Naive thymus-derived CD4-positive, alpha-beta T cell (primary cell): ENCODE measurements around the gene CTXND1. TPM values are rescaled to one million over a fixed set of nuclear protein-coding genes. Genes with fewer than 3 reads are reported as not detected.

Experiments
- ATAC-seq: fragments of 150-1000 bp; cut with Tn5 transposase; 2 replicates; pipeline ENCODE4 v1.10.0; 2021; ENCODE audit warnings: mild to moderate bottlenecking, moderate library complexity
- CTCF ChIA-PET: fragments of 350-600 bp; sonication (Branson Sonifier 250); formaldehyde crosslinking; loops from one replicate; lab custom pipeline; 2021; ENCODE audit warnings: antibody characterized with exemption; lab: Charles Lee
- POLR2A ChIA-PET: fragments of 350-600 bp; sonication (Branson Sonifier 250); formaldehyde crosslinking; loops from one replicate; lab custom pipeline; 2021; ENCODE audit warnings: antibody characterized with exemption, inconsistent platforms; lab: Charles Lee
- DNase-seq, 9 donors: peaks; one replicate each; pipeline versions ENCODE4 v3.0.0 to v3.0.0-alpha.2; 2020 to 2022; ENCODE audit warnings: mixed read lengths in 1 of 9
- H3K27ac ChIP-seq: one replicate; pipeline ENCODE4 v1.7.0; 2013; ENCODE audit warnings: mild to moderate bottlenecking, low read depth, low read length, moderate library complexity
- H3K27me3 ChIP-seq, 2 donors: one replicate each; pipeline ENCODE4 v1.7.0; 2013; ENCODE audit warnings: low read length in 2 of 2, mild to moderate bottlenecking in 2 of 2, moderate library complexity in 2 of 2; ENCODE audit not compliant: control insufficient read depth in 2 of 2, insufficient read depth in 2 of 2
- H3K36me3 ChIP-seq, 3 experiments: 1 replicate in 2 of 3; 2 replicates in 1 of 3; pipeline ENCODE4 v1.7.0; 2013; ENCODE audit warnings: low read length in 3 of 3, mild to moderate bottlenecking in 3 of 3, moderate library complexity in 1 of 3; ENCODE audit not compliant: insufficient read depth in 3 of 3, control insufficient read depth in 2 of 3
- H3K4me1 ChIP-seq, 2 donors: one replicate each; pipeline ENCODE4 v1.7.0; 2013; ENCODE audit warnings: low read length in 2 of 2, mild to moderate bottlenecking in 2 of 2, moderate library complexity in 1 of 2; ENCODE audit not compliant: control insufficient read depth in 2 of 2, insufficient read depth in 2 of 2
- H3K4me3 ChIP-seq: 2 replicates; pipeline ENCODE4 v1.7.0; 2013; ENCODE audit warnings: mild to moderate bottlenecking, low read length
- H3K9me3 ChIP-seq, 3 experiments: 1 replicate in 2 of 3; 2 replicates in 1 of 3; pipeline ENCODE4 v1.7.0; 2013; ENCODE audit warnings: low read length in 3 of 3; ENCODE audit not compliant: control insufficient read depth in 2 of 3
- H3K27ac Mint-ChIP-seq, 9 donors: one replicate each; pipeline ENCODE4 v1.8.0; 2020 to 2022; ENCODE audit warnings: mixed read lengths in 9 of 9, mild to moderate bottlenecking in 8 of 9, moderate library complexity in 5 of 9, inconsistent platforms in 2 of 9
- H3K27me3 Mint-ChIP-seq, 5 donors: one replicate each; pipeline ENCODE4 v1.8.0; 2021 to 2022; ENCODE audit warnings: mixed read lengths in 5 of 5, mild to moderate bottlenecking in 1 of 5
- H3K36me3 Mint-ChIP-seq, 5 donors: one replicate each; pipeline ENCODE4 v1.8.0; 2020 to 2022; ENCODE audit warnings: mixed read lengths in 5 of 5, mild to moderate bottlenecking in 3 of 5, inconsistent platforms in 1 of 5
- H3K4me1 Mint-ChIP-seq, 7 donors: one replicate each; pipeline ENCODE4 v1.8.0; 2020 to 2022; ENCODE audit warnings: mixed read lengths in 7 of 7, mild to moderate bottlenecking in 3 of 7, inconsistent platforms in 1 of 7
- H3K4me3 Mint-ChIP-seq, 10 donors: one replicate each; pipeline ENCODE4 v1.8.0; 2020 to 2022; ENCODE audit warnings: mild to moderate bottlenecking in 10 of 10, mixed read lengths in 10 of 10, moderate library complexity in 6 of 10, inconsistent platforms in 2 of 10
- H3K9me3 Mint-ChIP-seq, 11 donors: one replicate each; pipeline ENCODE4 v1.8.0; 2020 to 2022; ENCODE audit warnings: mixed read lengths in 11 of 11, mild to moderate bottlenecking in 4 of 11, inconsistent platforms in 1 of 11, moderate library complexity in 1 of 11
- intact Hi-C, 2 donors: fragments of 100-400 bp; cut with micrococcal nuclease; formaldehyde crosslinking; loops; one replicate each; pipeline ENCODE4 v1.15.1; 2023
- polyA plus RNA-seq, 2 donors: library from polyadenylated mRNA; unstranded; fragments of 300-500 nt; fragmentation: Illumina TruSeq; gene quantifications; one replicate each; pipeline ENCODE4 v1.2.3, GENCODE V29; 2021
- total RNA-seq, 6 experiments: library from RNA in 5 of 6; stranded (reverse) in 5 of 6; gene quantifications; 1 replicate in 5 of 6; 2 replicates in 1 of 6; pipeline ENCODE4 v1.2.3 and lab custom pipeline; 2021 to 2026

Gene CTXND1
- total and polyA plus RNA-seq, 7 experiments from 2014 or later = not detected

DNA sequence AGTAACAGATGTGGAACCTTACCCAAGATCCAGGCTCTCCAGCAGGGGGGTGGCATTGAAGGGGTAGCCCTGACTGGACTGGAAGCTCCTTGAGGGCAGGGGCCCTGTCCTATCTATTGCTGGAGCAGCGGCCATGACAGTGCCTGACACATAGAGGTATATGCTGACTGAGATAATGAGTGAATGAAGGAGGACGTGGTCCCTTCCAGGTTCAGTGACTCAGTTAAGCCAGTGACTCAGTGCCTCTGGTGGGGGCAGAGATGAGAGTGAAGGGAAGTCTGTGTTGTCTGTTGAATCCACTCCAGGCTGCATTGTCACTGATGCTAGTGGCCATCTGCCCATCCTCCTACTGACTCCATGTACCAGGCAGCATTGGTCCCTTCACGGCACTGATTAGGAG, 13.0 kb upstream of the CTXND1 start:
- Histone ChIP-seq H3K9me3 (no peaks in the 10 kb centered on the region), H3K27me3 (no peaks in the 10 kb centered on the region), H3K4me3 (no peak overlapping the region), H3K4me1 (no peaks in the 10 kb centered on the region), H3K36me3 (no peaks in the 10 kb centered on the region), H3K27ac (no peak overlapping the region)
- no peak for ATAC-seq
- no peaks in the 10 kb centered on the region for H3K36me3 Mint-ChIP-seq
- H3K27me3 Mint-ChIP-seq = peaks cover 6 to 53% (median 47%) of the 10 kb centered on the region in 5 donors
- ChIA-PET POLR2A (no interaction called here), CTCF (no interaction called here)
- no peak overlapping the region for H3K4me3 Mint-ChIP-seq
- intact Hi-C loops = no loop called here
- H3K9me3 Mint-ChIP-seq = peaks cover 0 to 6% (median 0%) of the 10 kb centered on the region in 11 donors
- no peak for DNase-seq
- H3K4me1 Mint-ChIP-seq = no peaks in the 10 kb centered on the region
- no peak overlapping the region for H3K27ac Mint-ChIP-seq

DNA sequence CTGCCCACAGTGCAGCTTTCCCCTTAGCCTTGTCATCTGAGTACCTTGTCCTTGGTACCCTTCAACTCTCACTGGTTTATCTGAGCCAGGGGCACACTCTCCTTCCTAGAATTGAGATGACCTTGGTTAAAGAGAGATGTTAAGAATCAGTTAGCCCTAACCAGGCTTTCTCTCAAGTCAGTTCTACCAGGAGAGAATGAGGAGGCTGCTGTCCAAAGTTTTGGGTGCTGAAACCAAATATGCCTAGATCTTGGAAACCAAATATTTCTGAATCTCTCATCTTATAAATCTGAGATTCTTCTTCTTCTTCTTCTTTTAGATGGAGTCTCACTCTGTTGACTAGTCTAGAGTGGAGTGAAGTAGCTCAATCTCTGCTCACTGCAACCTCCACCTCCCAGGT, 12.0 kb upstream of the CTXND1 start:
- no peaks in the 10 kb centered on the region for H3K36me3 ChIP-seq
- H3K4me3 Mint-ChIP-seq = no peak overlapping the region
- intact Hi-C loops = no loop called here
- DNase-seq (no peak), ATAC-seq (no peak)
- no peaks in the 10 kb centered on the region for H3K36me3 Mint-ChIP-seq
- peaks cover 0 to 6% (median 3%) of the 10 kb centered on the region in 11 donors for H3K9me3 Mint-ChIP-seq
- H3K9me3 ChIP-seq = no peaks in the 10 kb centered on the region
- H3K27ac Mint-ChIP-seq = no peak overlapping the region
- CTCF ChIA-PET = no interaction called here
- no peak overlapping the region for H3K27ac ChIP-seq
- H3K4me3 ChIP-seq = no peak overlapping the region
- H3K4me1 ChIP-seq = no peaks in the 10 kb centered on the region
- no peaks in the 10 kb centered on the region for H3K4me1 Mint-ChIP-seq
- POLR2A ChIA-PET = no interaction called here
- no peaks in the 10 kb centered on the region for H3K27me3 ChIP-seq
- H3K27me3 Mint-ChIP-seq = peaks cover 14 to 56% (median 54%) of the 10 kb centered on the region in 5 donors

DNA sequence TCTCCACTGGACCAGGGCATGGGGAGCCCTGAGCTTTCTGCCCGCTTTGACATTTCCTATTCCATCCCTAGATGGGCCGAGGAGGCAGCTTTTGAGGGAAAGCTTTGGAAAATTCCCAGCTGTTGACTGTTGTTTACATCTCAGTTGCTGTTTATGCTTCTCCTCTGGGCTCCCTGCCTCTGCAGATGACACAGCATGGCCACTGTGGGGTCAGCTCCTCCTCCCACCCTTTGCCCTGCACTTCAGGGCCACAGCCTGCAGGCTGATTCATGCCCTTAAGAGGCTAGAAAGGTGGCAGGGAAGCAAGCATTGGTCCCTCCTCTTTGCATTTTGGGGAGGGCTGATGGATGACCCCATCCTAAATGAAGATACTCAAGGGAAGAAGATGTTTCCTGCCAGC, 8.5 kb upstream of the CTXND1 start:
- Histone ChIP-seq H3K36me3 (no peaks in the 10 kb centered on the region), H3K27me3 (no peaks in the 10 kb centered on the region), H3K9me3 (no peaks in the 10 kb centered on the region), H3K4me1 (no peaks in the 10 kb centered on the region), H3K4me3 (no peak overlapping the region), H3K27ac (no peak overlapping the region)
- DNase-seq (no peak), ATAC-seq (no peak)
- Mint-ChIP-seq H3K9me3 (peaks cover 0 to 6% (median 3%) of the 10 kb centered on the region in 11 donors), H3K4me3 (no peak overlapping the region), H3K27me3 (peaks cover 25 to 57% (median 50%) of the 10 kb centered on the region in 5 donors), H3K36me3 (no peaks in the 10 kb centered on the region), H3K27ac (no peak overlapping the region), H3K4me1 (no peaks in the 10 kb centered on the region)
- intact Hi-C loops = no loop called here
- ChIA-PET CTCF (no interaction called here), POLR2A (no interaction called here)

DNA sequence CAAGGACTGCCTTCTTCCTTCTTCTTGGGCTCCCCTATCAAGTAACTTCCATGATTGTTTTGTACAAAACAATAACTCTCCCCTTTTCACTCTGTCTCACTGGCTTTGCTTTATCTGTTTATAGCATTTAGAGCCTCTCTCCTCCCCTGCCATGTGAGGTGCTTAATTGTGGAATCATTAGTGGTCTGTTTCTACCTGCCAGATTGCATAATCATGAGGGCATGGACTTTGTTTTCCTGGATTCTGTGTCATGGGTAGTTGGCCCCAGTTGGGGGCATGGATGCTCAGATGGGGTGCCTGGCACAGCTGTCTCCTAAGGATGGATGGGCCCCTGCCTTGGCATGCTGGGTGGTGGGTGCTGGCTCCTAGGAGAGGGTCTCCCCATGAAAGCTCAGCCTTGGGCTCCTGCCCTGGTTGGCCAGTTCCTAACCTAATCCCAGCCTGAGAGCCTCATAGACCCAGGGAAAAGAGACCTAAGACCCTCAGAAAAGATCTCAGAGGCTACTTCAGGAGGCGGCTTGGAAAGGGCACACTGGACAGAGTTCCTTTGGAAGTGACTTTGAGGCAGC, 8.0 kb upstream of the CTXND1 start:
- no peaks in the 10 kb centered on the region for H3K27me3 ChIP-seq
- H3K27ac ChIP-seq = no peak overlapping the region
- Mint-ChIP-seq H3K4me1 (no peaks in the 10 kb centered on the region), H3K27me3 (peaks cover 29 to 62% (median 53%) of the 10 kb centered on the region in 5 donors), H3K4me3 (no peak overlapping the region), H3K36me3 (no peaks in the 10 kb centered on the region), H3K9me3 (peaks cover 0 to 6% (median 3%) of the 10 kb centered on the region in 11 donors), H3K27ac (no peak overlapping the region)
- no peaks in the 10 kb centered on the region for H3K9me3 ChIP-seq
- H3K4me3 ChIP-seq = no peak overlapping the region
- CTCF ChIA-PET = no interaction called here
- no peak for ATAC-seq
- no peaks in the 10 kb centered on the region for H3K36me3 ChIP-seq
- intact Hi-C loops = no loop called here
- H3K4me1 ChIP-seq = no peaks in the 10 kb centered on the region
- DNase-seq = no peak
- POLR2A ChIA-PET = no interaction called here

DNA sequence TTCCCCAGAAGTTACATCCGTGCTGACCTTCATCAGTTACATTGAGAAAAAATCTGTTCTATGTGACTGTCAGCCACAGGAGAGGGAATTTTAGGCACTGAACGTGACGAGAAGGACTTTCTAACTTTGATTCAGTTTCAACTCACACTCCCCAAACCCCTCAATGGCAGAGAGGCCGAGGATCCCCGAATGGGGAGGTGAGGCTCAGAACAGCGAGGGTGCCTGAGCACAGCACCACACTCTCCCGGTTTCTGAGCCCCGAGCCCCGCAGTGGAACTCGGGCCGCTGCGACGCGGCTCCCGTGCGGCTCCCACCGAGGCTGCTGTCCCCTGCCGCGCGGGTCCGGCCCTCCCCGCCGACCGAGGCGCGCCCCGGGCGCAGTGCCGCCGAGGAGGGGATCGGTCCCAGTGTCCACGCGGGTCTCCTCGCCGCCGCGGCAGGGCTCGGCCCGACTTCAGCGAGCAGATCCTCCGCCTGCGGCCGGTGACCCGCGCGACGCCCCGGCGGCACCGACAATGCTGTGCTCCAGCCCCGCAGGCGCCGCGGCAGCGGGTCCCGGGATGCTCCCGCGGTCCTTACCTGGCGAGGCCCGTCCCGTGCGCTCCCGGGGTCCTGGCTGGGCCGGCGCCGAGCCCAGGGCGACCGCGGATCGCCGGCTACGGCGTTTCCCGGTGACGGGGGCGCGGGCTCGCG, 439 bp downstream of the CTXND1 start:
- Mint-ChIP-seq H3K4me3 (peak overlapping the region in 9 of 10 donors; percentile 21 to 70 (median 51)), H3K9me3 (peaks cover 0 to 3% (median 0%) of the 10 kb centered on the region in 11 donors), H3K36me3 (no peaks in the 10 kb centered on the region), H3K27ac (no peak overlapping the region), H3K4me1 (peaks cover 0 to 16% (median 9%) of the 10 kb centered on the region in 7 donors), H3K27me3 (peaks cover 78 to 86% (median 79%) of the 10 kb centered on the region in 5 donors)
- CTCF ChIA-PET = no interaction called here
- Histone ChIP-seq H3K27ac (no peak overlapping the region), H3K9me3 (no peaks in the 10 kb centered on the region), H3K4me1 (no peaks in the 10 kb centered on the region), H3K27me3 (peaks cover 6% of the 10 kb centered on the region in 2 donors), H3K36me3 (no peaks in the 10 kb centered on the region), H3K4me3 (no peak overlapping the region)
- POLR2A ChIA-PET = no interaction called here
- intact Hi-C loops = no loop called here
- DNase-seq = no peak
- no peak for ATAC-seq

DNA sequence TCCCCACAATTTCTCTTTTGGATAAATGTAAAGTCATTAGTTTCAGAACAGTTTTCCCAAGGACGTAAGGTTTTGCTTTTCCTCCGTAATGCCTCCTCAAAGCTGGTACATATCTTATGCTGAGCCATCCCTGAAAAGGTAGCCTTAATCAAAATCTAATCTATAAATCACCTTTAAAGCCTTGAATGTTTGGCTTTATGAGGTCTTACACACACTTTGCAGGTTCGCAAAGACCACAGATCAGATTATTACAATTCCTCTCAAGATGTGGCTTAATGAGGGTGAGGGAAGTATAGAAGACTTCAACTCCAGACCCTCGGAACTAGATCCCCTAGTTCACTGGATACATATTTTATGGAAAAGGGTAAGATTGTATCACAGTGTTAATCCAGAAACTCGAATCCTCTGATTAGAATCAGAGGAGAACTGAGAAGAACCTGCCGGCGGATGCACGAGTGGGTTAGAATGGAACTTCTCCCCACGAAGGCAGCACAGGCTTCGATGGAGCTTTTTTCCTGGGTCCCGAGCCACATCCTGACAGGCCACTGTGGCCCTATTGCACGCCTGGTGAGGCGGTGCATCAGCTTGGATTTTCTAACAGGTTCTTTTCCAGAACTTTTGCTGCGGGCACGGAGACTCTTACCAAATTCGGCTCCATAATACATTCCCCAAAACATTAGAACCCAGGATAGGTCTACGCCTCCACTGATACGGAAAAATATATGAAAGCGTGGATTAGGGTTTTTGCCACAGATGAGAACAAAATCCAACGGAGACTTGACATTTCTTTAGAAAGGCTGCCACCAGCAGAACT, 1.2 kb downstream of the CTXND1 start:
- H3K4me1 ChIP-seq = no peaks in the 10 kb centered on the region
- H3K4me3 ChIP-seq = no peak overlapping the region
- H3K36me3 ChIP-seq = no peaks in the 10 kb centered on the region
- Mint-ChIP-seq H3K27me3 (peaks cover 78 to 88% (median 81%) of the 10 kb centered on the region in 5 donors), H3K36me3 (no peaks in the 10 kb centered on the region), H3K27ac (no peak overlapping the region), H3K9me3 (peaks cover 0 to 3% (median 0%) of the 10 kb centered on the region in 11 donors), H3K4me3 (peak overlapping the region in 9 of 10 donors; percentile 21 to 70 (median 51)), H3K4me1 (peaks cover 0 to 16% (median 9%) of the 10 kb centered on the region in 7 donors)
- no peaks in the 10 kb centered on the region for H3K9me3 ChIP-seq
- ChIA-PET POLR2A (no interaction called here), CTCF (no interaction called here)
- DNase-seq (no peak), ATAC-seq (no peak)
- peaks cover 6% of the 10 kb centered on the region in 2 donors for H3K27me3 ChIP-seq
- no peak overlapping the region for H3K27ac ChIP-seq
- intact Hi-C loops = no loop called here
